HG02981 (cell line): ENCODE results near the gene PTPRD.
"Not testable (repeated sequence)": the region's sequence is repeated elsewhere in the genome, so short reads cannot be mapped to it uniquely, and the experiment has no call there.

Experiments used
- ATAC-seq: cut with Tn5 transposase; IDR thresholded peaks from one replicate; pipeline ENCODE4 v1.9.1; 2021; ENCODE audit warnings: mild to moderate bottlenecking, moderate library complexity; ENCODE audit not compliant: unreplicated experiment

Gene PTPRD

DNA sequence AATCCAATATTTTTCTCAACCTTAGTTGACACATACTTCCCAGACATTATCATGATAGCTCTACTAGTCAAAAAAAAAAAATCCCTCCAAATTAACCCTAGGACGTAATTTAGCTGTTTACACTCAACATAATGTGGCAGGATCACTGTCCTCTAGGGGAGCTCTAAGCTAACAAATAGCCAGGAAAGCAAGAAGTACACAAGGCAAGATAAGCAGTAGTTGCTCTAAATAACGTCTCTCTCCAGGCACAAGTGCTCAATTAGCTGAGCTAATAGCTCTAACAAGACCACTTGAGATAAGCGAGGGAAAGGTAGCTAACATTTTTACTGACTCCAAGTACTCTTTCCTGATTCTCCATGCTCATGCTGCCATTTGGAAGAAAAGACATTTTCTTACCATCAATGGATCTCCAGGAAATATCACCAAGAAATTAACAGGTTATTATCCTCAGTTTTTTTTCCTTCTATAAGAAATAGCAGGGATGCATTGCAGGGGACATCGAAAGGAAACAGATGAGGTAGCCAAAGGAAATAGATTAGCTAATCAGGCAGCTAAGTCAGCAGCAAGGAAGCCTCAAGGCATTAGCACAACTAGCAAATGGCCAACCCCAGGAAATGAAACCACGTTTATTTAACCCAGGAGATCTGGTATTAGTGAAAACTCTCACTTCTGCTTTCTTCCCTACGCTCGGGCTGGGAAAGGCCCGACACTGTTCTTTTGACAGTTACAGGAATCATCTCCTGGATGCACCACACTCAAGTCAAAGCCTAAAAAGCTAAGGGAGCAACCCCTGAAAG lies 614.1 kb downstream of the PTPRD start:
- peak; percentile 54 for ATAC-seq

DNA sequence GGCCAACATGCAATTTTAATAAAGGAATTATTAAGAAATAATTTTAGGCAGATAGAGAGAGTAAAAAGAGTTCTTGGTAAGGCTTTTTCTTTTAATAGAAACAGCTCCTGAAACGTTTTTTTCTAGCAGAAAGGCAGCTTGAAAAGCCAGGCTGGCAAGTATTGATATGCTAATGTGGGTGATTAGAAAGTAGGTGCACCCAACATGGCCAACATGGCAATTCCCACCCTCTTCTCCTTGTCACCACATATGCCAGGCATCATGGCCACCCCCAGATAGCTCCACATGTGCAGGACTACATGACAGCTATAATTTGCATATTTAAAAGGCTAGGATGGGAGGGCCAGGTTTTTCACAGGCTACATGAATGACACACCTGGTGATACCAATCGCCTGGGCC lies 615.2 kb downstream of the PTPRD start:
- ATAC-seq: no peak

DNA sequence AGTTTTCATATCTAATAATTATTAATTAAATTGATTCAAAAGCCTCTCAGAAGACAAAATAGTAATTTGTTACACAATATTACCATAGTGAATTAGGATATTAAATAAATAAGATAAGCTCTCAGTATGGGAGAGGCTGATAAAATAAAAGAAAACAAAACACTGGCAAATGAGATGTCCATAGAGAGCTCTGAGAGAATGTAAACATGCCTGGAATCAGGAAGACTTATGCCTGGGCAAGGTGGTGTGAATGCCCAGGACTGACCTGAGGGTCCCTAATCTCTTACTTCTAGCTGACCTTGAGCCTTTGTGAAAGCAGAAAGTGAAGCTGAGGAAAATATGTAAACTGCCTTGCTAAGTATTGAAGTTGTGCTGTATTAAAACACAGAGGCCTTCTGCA lies 616.5 kb downstream of the PTPRD start:
- no peak for ATAC-seq

DNA sequence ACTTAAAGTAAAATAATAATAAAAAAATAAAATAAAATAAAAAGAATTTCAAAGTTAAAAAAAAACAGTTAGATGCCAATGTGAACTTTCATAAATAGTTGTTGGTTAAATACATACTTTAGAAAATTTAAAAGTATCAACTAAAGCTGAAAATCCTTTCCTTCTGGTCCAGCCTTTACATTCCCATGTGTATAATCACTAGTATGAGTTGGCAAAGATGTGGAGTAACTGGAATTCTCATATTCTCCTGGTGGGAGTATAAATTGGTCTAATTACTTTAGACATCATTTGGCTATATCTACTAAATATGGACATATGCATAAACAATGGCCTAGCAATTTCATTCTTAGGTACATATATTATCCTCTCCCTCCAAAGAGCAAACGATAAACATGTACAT lies 619.9 kb downstream of the PTPRD start:
- ATAC-seq: no peak

DNA sequence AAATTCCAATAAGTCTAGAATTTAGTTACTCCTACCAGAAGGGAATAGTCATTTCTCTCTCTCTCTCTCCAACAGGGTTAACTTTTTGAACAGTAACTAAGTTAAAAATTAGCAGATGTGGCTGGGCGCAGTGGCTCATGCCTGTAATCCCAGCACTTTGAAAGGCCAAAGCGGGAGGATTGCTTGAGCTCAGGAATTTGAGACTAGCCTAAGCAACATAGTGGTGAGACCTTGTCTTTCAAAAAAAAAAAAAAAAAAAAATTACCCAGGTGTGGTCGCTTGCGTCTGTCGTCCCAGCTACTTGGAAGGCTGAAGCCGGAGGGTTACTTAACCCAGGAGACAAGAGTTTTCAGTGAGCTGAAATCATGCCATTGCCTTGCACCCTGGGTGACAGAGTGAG lies 639.7 kb downstream of the PTPRD start:
- ATAC-seq: no peak

DNA sequence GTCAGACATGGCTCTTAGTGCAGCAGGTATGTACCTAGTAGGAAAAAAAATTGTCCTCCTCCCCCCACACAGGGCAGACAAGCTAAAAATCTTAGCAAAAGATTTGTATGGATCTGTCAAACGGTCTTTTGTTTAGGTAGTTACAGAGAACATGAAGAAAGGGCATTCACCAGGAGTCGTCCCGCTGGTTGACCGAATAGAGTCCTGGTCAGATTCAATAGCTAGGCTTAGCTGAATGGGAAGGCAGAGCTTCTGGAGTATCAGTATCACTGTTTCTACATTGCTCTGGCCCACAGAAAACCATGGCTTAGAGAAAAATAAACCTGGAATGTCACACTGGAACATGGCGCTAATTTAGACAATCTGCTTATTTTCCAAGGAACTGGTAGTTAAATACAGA lies 642.3 kb downstream of the PTPRD start:
- no peak for ATAC-seq

DNA sequence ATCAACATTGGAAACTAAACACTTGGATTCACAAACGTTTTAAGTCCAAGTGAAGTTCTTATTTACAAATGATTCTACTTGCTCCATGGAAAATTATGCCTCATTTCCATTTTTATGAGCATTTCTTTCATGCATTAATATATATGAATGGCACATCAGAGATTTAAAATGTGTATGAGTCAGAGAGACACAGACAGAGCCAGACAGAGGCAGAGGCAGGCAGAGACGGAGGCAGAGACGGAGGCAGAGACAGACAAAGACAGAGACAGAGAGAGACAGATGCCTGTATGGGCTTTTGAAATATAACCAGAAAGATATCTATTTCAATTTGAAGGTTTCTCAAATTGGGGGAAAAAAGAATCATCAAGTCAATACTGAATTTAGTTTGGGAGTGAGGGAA lies 649.0 kb downstream of the PTPRD start:
- ATAC-seq: no peak

DNA sequence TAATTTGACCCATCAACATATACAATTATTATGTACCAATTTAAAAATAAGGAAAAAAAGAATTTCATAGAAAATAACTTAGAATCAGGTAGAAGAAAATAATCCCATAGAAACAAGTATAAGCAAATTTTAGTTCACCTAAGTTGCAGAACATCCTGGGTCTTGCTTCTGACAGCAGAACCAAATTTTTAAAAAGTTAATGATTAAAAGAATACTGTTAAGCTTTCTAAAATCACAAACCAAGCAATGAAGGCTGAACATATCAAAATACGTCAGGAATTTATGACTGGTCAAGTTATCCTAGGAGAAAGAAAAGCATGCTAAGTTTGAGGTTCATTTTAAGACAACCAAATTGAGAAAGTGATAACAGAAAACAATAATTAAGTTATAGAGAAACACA lies 650.9 kb downstream of the PTPRD start:
- no peak for ATAC-seq

DNA sequence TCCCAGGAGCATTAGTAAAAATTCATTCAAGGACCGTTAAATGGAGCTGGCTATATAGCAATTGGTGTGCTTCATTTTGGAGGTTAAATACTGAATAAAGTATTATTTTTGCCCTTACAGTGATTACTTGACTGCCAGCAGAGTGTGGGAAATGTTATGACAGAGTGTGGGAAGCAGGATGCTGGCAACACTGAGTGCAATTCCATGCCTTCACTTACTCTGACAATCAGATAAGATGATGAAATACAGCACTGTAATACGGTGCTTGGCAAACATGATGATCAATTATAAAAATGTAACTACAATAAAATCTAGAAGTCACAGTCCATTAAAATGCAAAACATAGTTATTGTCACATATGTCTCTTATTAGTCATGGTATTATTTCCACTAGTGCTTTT lies 651.3 kb downstream of the PTPRD start:
- ATAC-seq: no peak

DNA sequence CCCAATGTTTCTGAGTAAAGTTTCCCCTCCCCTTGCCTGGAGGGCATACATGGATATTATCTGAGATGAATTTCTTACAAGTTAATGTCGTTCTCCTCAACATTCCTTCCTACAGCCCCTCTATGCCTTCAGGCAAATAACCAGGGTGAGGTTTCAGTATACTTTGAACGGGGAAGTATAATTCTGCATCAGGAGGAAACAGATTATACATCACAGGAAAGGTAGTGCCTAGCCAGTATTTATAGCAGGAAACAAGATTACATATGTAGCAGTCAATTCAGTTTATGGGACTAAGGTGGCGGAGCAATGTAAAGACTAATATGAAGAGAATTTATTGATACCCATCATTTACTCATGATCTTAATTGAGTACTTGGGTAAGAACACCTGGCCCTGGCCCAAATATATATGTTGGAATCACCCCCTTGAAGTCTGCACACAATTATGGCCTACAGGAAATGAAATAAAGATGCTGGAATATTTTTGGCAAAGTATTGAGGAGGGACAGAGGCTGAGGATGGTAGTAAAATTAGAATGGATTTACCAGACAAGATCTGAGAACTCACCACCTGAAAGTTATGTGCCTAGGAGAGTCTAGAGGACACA lies 661.1 kb downstream of the PTPRD start:
- ATAC-seq: no peak

DNA sequence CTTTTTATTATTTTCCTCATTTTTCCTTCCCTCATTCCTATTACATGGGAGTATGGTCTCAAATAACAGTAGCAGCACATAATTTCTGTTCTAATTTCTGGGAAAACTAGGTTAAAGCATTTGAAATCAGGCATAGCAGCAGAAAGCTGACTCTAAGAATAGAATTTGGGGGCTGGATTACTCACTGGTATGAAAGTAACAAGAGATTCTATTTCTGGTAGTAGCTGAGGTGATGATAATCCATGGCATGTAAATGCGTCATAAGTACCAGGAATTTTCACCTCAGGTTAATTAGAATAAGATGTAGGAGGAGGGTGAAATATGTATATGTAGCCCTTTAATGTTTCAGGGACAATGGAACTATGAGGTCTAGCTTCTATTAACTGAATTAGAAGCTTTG lies 662.0 kb downstream of the PTPRD start:
- ATAC-seq: no peak

DNA sequence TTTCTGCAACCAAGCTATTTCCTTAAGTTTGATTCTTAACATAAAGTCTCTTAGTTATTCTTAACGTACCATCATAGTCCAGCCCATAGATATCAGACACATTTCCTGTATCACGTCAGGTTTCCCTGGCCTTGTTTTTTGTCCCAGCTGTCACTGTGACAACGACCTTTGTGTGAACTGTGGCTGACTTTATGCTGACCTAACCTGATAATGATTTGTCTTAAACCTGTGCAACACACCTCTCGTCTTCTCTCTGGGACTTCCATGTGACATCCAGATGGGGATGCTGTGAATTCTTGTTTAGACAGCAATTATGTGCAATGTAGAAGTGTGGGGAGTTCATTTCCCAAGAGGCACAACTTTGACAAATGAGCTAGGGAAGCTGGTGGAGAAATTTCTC lies 662.8 kb downstream of the PTPRD start:
- no peak for ATAC-seq

DNA sequence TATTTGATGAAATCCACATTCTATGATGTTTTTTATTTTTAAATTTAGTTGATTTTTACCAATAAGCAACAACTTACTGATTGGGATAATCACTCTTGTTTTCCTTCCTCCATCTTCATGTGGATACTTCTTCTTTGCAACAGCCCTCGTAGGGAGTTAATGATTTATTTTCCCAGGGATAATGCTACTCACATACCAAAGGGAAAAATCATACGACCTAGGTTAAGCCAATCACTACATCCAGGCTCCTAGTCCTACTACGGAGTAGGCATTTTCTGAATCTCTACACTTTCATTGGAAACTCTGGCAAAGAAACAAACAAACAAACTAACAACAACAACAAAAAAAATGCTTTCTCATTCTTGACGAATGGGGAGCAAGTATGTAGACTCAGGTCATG lies 663.4 kb downstream of the PTPRD start:
- ATAC-seq: no peak

DNA sequence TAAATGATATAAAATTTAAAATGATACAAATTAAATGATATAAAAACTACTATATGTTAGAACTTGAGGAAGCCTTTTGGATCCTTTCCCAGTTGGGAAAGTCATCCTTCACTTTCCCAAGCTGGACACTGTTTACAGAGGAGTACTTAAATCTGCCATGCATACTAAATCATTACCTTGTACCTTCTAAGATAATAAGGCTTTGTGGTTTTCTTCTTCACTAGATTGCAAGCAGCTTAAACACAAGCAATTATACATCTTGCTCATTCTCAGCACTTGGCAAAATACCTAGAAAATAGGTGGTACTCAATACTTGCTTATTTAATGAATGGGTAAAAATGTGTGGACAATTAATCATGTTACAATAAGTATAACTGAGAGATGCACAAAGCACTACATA lies 666.8 kb downstream of the PTPRD start:
- ATAC-seq: no peak

DNA sequence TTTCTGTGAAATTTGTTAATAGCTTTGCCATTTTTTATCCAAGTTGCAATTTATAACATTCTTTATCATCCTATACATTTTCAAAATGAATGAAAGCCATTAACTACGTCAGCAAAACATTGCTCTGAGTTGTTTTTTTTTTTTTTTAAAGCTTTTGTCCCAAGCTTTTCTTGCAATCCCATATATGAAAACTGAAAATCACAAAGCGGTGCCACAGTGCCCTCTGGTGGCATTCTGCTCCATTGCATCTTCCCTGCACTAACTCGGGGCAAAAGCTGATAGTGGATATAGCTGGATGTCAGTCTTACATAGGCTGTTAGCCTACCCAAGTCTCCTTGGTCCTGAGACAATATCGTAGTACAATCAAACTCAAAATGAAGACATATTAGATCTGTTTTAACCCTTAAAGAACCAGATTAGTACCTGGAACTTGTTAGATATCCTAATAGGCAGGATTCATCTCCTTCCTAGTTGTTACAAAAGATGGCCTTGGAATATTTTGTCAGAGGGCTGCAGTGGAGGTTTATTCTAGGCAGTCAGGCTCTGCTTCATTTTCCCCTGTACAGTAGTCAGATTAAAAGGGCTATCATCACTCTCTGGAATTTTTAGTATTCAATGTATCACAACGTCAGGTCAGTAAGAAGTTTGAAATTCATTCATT lies 669.9 kb downstream of the PTPRD start:
- peak; percentile 80 for ATAC-seq

DNA sequence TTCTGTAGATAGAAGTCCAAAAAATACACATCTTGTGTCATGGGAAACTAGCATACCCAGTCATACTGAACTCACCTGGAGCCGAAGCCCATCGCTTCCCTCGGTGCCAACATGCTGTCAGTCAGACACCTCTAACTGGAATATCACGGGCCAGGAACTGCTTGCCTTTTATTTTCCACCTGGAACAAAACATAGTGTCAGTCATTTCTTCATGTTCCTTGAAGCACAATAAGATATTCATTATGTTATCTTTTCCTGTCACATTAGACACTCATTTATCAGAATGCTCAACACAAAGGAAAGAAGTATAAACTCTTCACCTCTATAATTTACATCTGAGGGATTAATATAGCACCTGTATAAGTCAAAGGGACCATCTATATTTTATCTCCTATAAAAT lies 674.4 kb downstream of the PTPRD start:
- ATAC-seq: no peak

DNA sequence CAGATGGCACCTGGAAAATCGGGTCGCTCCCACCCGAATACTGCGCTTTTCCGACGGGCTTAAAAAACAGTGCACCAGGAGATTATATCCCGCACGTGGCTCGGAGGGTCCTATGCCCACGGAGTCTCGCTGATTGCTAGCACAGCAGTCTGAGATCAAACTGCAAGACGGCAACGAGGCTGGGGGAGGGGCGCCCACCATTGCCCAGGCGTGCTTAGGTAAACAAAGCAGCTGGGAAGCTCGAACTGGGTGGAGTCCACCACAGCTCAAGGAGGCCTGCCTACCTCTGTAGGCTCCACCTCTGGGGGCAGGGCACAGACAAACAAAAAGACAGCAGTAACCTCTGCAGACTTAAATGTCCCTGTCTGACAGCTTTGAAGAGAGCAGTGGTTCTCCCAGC lies 681.3 kb downstream of the PTPRD start:
- ATAC-seq: not testable (repeated sequence)

DNA sequence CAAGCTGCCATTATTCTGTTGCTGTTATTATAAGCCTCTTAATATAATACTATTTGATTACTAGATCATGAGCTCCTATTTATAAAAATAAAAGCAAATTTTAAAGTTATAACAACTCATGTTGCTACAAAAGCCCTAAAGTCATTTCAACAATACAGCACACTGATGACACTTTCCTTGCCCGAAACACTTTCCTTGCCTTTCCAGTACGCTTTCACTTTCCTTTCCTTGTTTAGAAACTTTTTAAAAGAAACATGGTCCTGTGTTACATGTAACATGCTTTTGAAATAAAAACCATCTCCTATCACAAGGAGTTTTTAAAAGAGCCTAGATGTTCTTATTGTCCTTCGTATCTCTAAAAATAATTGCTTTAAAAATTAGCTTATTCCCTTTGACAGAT lies 688.4 kb downstream of the PTPRD start:
- ATAC-seq: no peak

DNA sequence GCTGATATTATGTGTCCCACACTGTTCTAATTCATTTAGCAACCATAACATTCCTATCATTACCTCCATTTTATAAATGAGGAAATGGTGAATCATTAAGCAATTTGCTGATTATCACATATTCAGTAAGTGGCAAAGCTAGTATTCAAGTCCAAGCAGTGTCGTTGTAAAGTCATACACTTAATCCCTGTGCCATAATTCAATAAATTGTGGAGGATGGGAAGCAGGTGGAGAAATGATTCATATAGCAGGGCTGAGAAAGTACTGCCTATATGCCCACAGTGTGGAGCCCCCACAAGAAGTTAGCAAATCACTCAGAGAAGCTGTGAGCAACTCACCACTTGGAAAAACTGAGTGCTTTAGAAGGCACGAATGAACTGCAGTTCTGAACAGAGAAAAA lies 691.0 kb downstream of the PTPRD start:
- no peak for ATAC-seq

DNA sequence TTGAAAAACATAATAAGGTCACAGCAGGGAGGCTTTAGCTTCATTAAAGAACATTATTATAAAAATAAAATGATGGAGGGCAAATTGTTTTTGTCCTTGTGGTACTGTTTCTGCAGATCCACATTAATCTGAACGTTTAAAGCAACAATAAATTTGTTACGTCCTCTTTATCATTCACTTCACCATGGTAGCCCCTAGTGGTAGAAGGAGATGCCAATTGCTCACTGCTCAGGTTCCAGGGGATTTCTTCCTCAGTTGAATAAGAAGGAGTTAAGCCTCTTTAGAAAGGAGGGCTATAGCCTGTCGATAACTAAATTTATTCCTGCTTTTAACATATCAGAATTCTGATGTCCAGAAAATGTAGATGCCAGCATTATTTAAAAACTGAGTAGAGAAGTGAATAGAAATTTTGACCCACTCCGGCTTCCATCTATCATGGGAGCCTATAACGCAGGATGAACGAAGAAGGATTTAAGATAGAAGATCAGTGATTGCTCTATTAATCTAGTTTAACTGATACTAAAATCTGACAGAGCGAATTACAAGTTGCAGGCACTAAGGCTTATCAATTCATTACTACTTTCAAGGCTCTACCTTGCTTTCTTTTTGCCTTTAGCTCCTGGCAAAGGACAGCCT lies 692.3 kb downstream of the PTPRD start:
- ATAC-seq: no peak

DNA sequence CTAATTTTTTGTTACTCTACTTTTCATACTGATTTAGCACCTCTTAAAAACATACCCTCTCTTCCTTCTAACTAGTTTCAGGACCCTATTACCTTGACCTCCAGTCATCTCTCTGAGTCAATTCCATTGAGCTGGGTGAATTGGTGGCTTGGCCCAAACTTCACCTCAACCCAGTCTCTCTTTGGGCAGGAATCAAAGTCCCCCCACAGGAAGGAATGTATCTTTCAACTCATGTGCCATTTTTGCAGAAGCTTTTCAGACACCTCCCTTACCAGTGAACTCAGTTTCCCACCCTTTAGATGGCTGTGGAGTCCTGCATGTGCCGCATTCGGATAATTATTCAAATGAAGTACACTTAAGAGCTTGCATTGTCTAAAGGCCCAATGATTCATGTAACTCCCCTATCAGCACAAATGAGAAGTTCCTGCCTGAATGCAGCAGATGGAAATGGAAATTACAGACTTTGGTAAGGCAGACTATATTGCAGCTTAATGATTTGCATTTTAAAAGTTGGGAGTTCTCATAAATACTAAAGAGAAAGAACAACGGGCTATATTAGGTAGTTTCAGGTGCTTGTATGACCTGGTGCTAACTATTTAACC lies 693.5 kb downstream of the PTPRD start:
- no peak for ATAC-seq
